ENCODE measurements around the gene ATXN1. TPM values are rescaled to one million over a fixed set of nuclear protein-coding genes. Genes with fewer than 3 reads are reported as not detected.

ATXN1 gene
- total and polyA plus RNA-seq, 2 of the 13 experiments (the other 11 are each of a cell fraction or from before 2014, with no cell fraction given), result 20.7 to 39.5 TPM

- no peak for TF ChIP-seq ZUFSP (CRISPR knock-in tag; IDR thresholded peaks at IDR 0.05; ENCODE audit: borderline replicate concordance)
- no peak for TF ChIP-seq POLR2A (IDR thresholded peaks at IDR 0.05; ENCODE audit: insufficient read depth in 1 of 2, low read depth in 2 of 2, low read length in 2 of 2)
- no peak for TF ChIP-seq SNAPC4 (CRISPR knock-in tag; IDR thresholded peaks at IDR 0.05)
- TF ChIP-seq CREB3 (CRISPR knock-in tag; IDR thresholded peaks at IDR 0.05), result no peak
- TF ChIP-seq NR2F2 (IDR thresholded peaks at IDR 0.05; ENCODE audit: borderline replicate concordance, low read depth), result peak; percentile 60
- peak; percentile 88 for TF ChIP-seq ZNF12 (CRISPR knock-in tag; IDR thresholded peaks at IDR 0.05)
- TF ChIP-seq HNF1A (IDR thresholded peaks at IDR 0.05; ENCODE audit: low read depth), result peak; percentile 38; the same call in 1 of the 2 replicates
- TF ChIP-seq HNF1A (CRISPR knock-in tag; IDR thresholded peaks at IDR 0.05; ENCODE audit: borderline replicate concordance), result peak; percentile 62; the same call in 1 of the 2 replicates
- no peak for TF ChIP-seq ZNF337 (CRISPR knock-in tag; IDR thresholded peaks at IDR 0.05; ENCODE audit: borderline replicate concordance, low read depth)
- 0 out of 2 replicates have a peak, but pooled peaks have one; percentile 26 for TF ChIP-seq MAX (IDR thresholded peaks at IDR 0.05)
- TF ChIP-seq DDIT3 (CRISPR knock-in tag; IDR thresholded peaks at IDR 0.05), result no peak; the same call in 1 of the 2 replicates
- peak; percentile 80 for TF ChIP-seq ISL2 (CRISPR knock-in tag; IDR thresholded peaks at IDR 0.05)
- no peak for TF ChIP-seq HNRNPUL1 (IDR thresholded peaks at IDR 0.05; ENCODE audit: low read depth, low read length)
- TF ChIP-seq FOXK1 (CRISPR knock-in tag; IDR thresholded peaks at IDR 0.05; ENCODE audit: borderline replicate concordance, low read depth), result peak; percentile 83; the same call in 1 of the 2 replicates
- TF ChIP-seq ZNF350 (CRISPR knock-in tag; IDR thresholded peaks at IDR 0.05; ENCODE audit: borderline replicate concordance, low read depth), result no peak
- peak; percentile 57; the same call in 1 of the 2 replicates for TF ChIP-seq HNF4G (IDR thresholded peaks at IDR 0.05; ENCODE audit: borderline replicate concordance, low read depth, low read length)
- TF ChIP-seq HNF4G (CRISPR knock-in tag; IDR thresholded peaks at IDR 0.05; ENCODE audit: borderline replicate concordance, low read depth), result no peak
- 0 out of 2 replicates have a peak, but pooled peaks have one; percentile 1 for TF ChIP-seq MAFF (IDR thresholded peaks at IDR 0.05; ENCODE audit: low read depth, low read length)
These were observed 6.4 kb downstream of the ATXN1 start (continued) for GRCh38 chr6:16754876-16755275.
